Dendritic cell treated with granulocyte-macrophage colony-stimulating factor and Interleukin-4, amounts not matched to agents 40 ng/mL and 50 ng/mL, for 4 days (primary cell): ENCODE results near the gene NAPSA.

Experiments
- H3K27ac Mint-ChIP-seq: one replicate; pipeline ENCODE4 v1.8.0; 2022; ENCODE audit warnings: mild to moderate bottlenecking, mixed read lengths
- H3K27me3 Mint-ChIP-seq: one replicate; pipeline ENCODE4 v1.8.0; 2022; ENCODE audit warnings: mild to moderate bottlenecking, mixed read lengths
- H3K36me3 Mint-ChIP-seq: one replicate; pipeline ENCODE4 v1.8.0; 2022; ENCODE audit warnings: low read depth, mixed read lengths
- H3K4me1 Mint-ChIP-seq: one replicate; pipeline ENCODE4 v1.8.0; 2022; ENCODE audit warnings: low read depth, mixed read lengths
- H3K4me3 Mint-ChIP-seq: one replicate; pipeline ENCODE4 v1.8.0; 2022; ENCODE audit warnings: mild to moderate bottlenecking, moderate library complexity, mixed read lengths
- H3K9me3 Mint-ChIP-seq: one replicate; pipeline ENCODE4 v1.8.0; 2022; ENCODE audit warnings: mixed read lengths
- intact Hi-C: fragments of 100-400 bp; cut with micrococcal nuclease; formaldehyde crosslinking; loops from one replicate; pipeline ENCODE4 v1.15.0; 2022

NAPSA gene

GRCh38 chr19:50365434-50366306 lies at the start of gene NAPSA:
NAPSA (minus strand) TSS chr19:50365639; CDS start chr19:50365621, 18 bp downstream.
- peaks cover 44% of the 10 kb centered on the region for H3K4me1 Mint-ChIP-seq
- intact Hi-C loops = no loop called here
- peaks cover 8% of the 10 kb centered on the region for H3K27me3 Mint-ChIP-seq
- H3K36me3 Mint-ChIP-seq = peaks cover 6% of the 10 kb centered on the region
- H3K27ac Mint-ChIP-seq = no peak within 1 kb of the TSS
- no peak within 1 kb of the TSS for H3K4me3 Mint-ChIP-seq
- no peaks in the 10 kb centered on the region for H3K9me3 Mint-ChIP-seq

- intact Hi-C loops = no loop called here
- Mint-ChIP-seq H3K36me3 (peaks cover 69% of the 10 kb centered on the region), H3K4me3 (no peak overlapping the region), H3K27me3 (peaks cover 7% of the 10 kb centered on the region), H3K27ac (no peak overlapping the region), H3K4me1 (peaks cover 34% of the 10 kb centered on the region), H3K9me3 (no peaks in the 10 kb centered on the region)
Measured at GRCh38 chr19:50413531-50413930, 48.1 kb upstream of the NAPSA start.

- intact Hi-C loops = no loop called here
- peaks cover 30% of the 10 kb centered on the region for H3K4me1 Mint-ChIP-seq
- peaks cover 3% of the 10 kb centered on the region for H3K27me3 Mint-ChIP-seq
- H3K27ac Mint-ChIP-seq = no peak overlapping the region
- no peak overlapping the region for H3K4me3 Mint-ChIP-seq
- peaks cover 69% of the 10 kb centered on the region for H3K36me3 Mint-ChIP-seq
- no peaks in the 10 kb centered on the region for H3K9me3 Mint-ChIP-seq
Measured at GRCh38 chr19:50413096-50413495, 47.7 kb upstream of the NAPSA start.

GRCh38 chr19:50412419-50412818 lies 47.0 kb upstream of the NAPSA start:
- Mint-ChIP-seq H3K27me3 (no peaks in the 10 kb centered on the region), H3K9me3 (no peaks in the 10 kb centered on the region), H3K36me3 (peaks cover 73% of the 10 kb centered on the region), H3K4me3 (no peak overlapping the region), H3K27ac (no peak overlapping the region), H3K4me1 (peaks cover 30% of the 10 kb centered on the region)
- intact Hi-C loops = no loop called here

GRCh38 chr19:50410109-50410508 lies 44.7 kb upstream of the NAPSA start:
- H3K27ac Mint-ChIP-seq = no peak overlapping the region
- peaks cover 10% of the 10 kb centered on the region for H3K4me1 Mint-ChIP-seq
- H3K9me3 Mint-ChIP-seq = no peaks in the 10 kb centered on the region
- no peak overlapping the region for H3K4me3 Mint-ChIP-seq
- H3K36me3 Mint-ChIP-seq = peaks cover 96% of the 10 kb centered on the region
- intact Hi-C loops = no loop called here
- H3K27me3 Mint-ChIP-seq = no peaks in the 10 kb centered on the region

- Mint-ChIP-seq H3K4me3 (no peak overlapping the region), H3K27ac (no peak overlapping the region), H3K36me3 (peaks cover 98% of the 10 kb centered on the region), H3K27me3 (no peaks in the 10 kb centered on the region), H3K9me3 (no peaks in the 10 kb centered on the region), H3K4me1 (peaks cover 2% of the 10 kb centered on the region)
- intact Hi-C loops = no loop called here
Measured at GRCh38 chr19:50409347-50409746, 43.9 kb upstream of the NAPSA start.

- Mint-ChIP-seq H3K4me3 (no peak overlapping the region), H3K9me3 (no peaks in the 10 kb centered on the region), H3K4me1 (no peaks in the 10 kb centered on the region), H3K36me3 (peaks cover 98% of the 10 kb centered on the region), H3K27me3 (no peaks in the 10 kb centered on the region), H3K27ac (no peak overlapping the region)
- intact Hi-C loops = no loop called here
Measured at GRCh38 chr19:50406829-50407228, 41.4 kb upstream of the NAPSA start.

GRCh38 chr19:50406156-50406820 lies 40.8 kb upstream of the NAPSA start:
- H3K9me3 Mint-ChIP-seq = no peaks in the 10 kb centered on the region
- no peak overlapping the region for H3K4me3 Mint-ChIP-seq
- peaks cover 98% of the 10 kb centered on the region for H3K36me3 Mint-ChIP-seq
- H3K27ac Mint-ChIP-seq = no peak overlapping the region
- no peaks in the 10 kb centered on the region for H3K27me3 Mint-ChIP-seq
- H3K4me1 Mint-ChIP-seq = no peaks in the 10 kb centered on the region
- intact Hi-C loops = no loop called here

- no peak overlapping the region for H3K4me3 Mint-ChIP-seq
- no peaks in the 10 kb centered on the region for H3K9me3 Mint-ChIP-seq
- H3K4me1 Mint-ChIP-seq = no peaks in the 10 kb centered on the region
- intact Hi-C loops = no loop called here
- H3K27ac Mint-ChIP-seq = no peak overlapping the region
- no peaks in the 10 kb centered on the region for H3K27me3 Mint-ChIP-seq
- H3K36me3 Mint-ChIP-seq = peaks cover 89% of the 10 kb centered on the region
Measured at GRCh38 chr19:50402544-50403301, 37.3 kb upstream of the NAPSA start.

- H3K27me3 Mint-ChIP-seq = no peaks in the 10 kb centered on the region
- intact Hi-C loops = no loop called here
- no peak overlapping the region for H3K27ac Mint-ChIP-seq
- no peaks in the 10 kb centered on the region for H3K4me1 Mint-ChIP-seq
- no peaks in the 10 kb centered on the region for H3K9me3 Mint-ChIP-seq
- H3K4me3 Mint-ChIP-seq = no peak overlapping the region
- H3K36me3 Mint-ChIP-seq = peaks cover 85% of the 10 kb centered on the region
Measured at GRCh38 chr19:50401605-50402450, 36.4 kb upstream of the NAPSA start.

GRCh38 chr19:50399368-50399745 lies 33.9 kb upstream of the NAPSA start:
- Mint-ChIP-seq H3K27ac (no peak overlapping the region), H3K4me1 (no peaks in the 10 kb centered on the region), H3K36me3 (peaks cover 74% of the 10 kb centered on the region)

GRCh38 chr19:50398675-50399367 lies 33.4 kb upstream of the NAPSA start:
- H3K27ac Mint-ChIP-seq = no peak overlapping the region
- no peaks in the 10 kb centered on the region for H3K9me3 Mint-ChIP-seq
- H3K36me3 Mint-ChIP-seq = peaks cover 74% of the 10 kb centered on the region
- H3K4me1 Mint-ChIP-seq = peaks cover 4% of the 10 kb centered on the region
- H3K4me3 Mint-ChIP-seq = no peak overlapping the region
- intact Hi-C loops = no loop called here
- H3K27me3 Mint-ChIP-seq = no peaks in the 10 kb centered on the region

More at GRCh38 chr19:50399368-50399745, 33.9 kb upstream of the NAPSA start:
- H3K9me3 Mint-ChIP-seq = no peaks in the 10 kb centered on the region
- no peak overlapping the region for H3K4me3 Mint-ChIP-seq
- intact Hi-C loops = no loop called here
- H3K27me3 Mint-ChIP-seq = no peaks in the 10 kb centered on the region

- Mint-ChIP-seq H3K36me3 (peaks cover 67% of the 10 kb centered on the region), H3K27ac (no peak overlapping the region), H3K4me3 (no peak overlapping the region), H3K9me3 (no peaks in the 10 kb centered on the region), H3K27me3 (no peaks in the 10 kb centered on the region), H3K4me1 (peaks cover 10% of the 10 kb centered on the region)
- intact Hi-C loops = no loop called here
Measured at GRCh38 chr19:50394017-50394416, 28.6 kb upstream of the NAPSA start.
